GM21619 (cell line): ENCODE measurements around the gene CNDP2.
A peak's percentile ranks its signal among the peaks of the same experiment; 100 is the strongest.

Source experiments
- ATAC-seq: cut with Tn5 transposase; IDR thresholded peaks from one replicate; pipeline ENCODE4 v1.9.1; 2021; ENCODE audit not compliant: unreplicated experiment

CNDP2 gene

GRCh38 chr18:74533666-74534065, 37.5 kb downstream of the CNDP2 start:
- ATAC-seq: no peak

GRCh38 chr18:74534150-74534969, 38.2 kb downstream of the CNDP2 start, which contains the start of gene CNDP1:
Gene CNDP1 (plus strand): TSS chr18:74534500. CDS start chr18:74534668, 168 bp downstream.
- no peak for ATAC-seq

- ATAC-seq: no peak
Measured at GRCh38 chr18:74534981-74535649, 39.0 kb downstream of the CNDP2 start.

GRCh38 chr18:74539289-74539688, 43.1 kb downstream of the CNDP2 start:
- ATAC-seq: no peak

GRCh38 chr18:74540652-74541421, 44.7 kb downstream of the CNDP2 start:
- ATAC-seq: no peak

- ATAC-seq: no peak
Measured at GRCh38 chr18:74541703-74542555, 45.8 kb downstream of the CNDP2 start.

- ATAC-seq: no peak
Measured at GRCh38 chr18:74544898-74545297, 48.7 kb downstream of the CNDP2 start.

- ATAC-seq: no peak
Measured at GRCh38 chr18:74546007-74546406, 49.8 kb downstream of the CNDP2 start.

- ATAC-seq: no peak
Measured at GRCh38 chr18:74546751-74547530, 50.8 kb downstream of the CNDP2 start.

GRCh38 chr18:74547860-74548259, 51.7 kb downstream of the CNDP2 start:
- ATAC-seq: no peak

GRCh38 chr18:74549591-74550104, 53.5 kb downstream of the CNDP2 start:
- ATAC-seq: no peak

- no peak for ATAC-seq
Measured at GRCh38 chr18:74550886-74551285, 54.7 kb downstream of the CNDP2 start.

- no peak for ATAC-seq
Measured at GRCh38 chr18:74551452-74551851, 55.3 kb downstream of the CNDP2 start.

GRCh38 chr18:74551936-74552555, 55.9 kb downstream of the CNDP2 start:
- peak; percentile 98 for ATAC-seq

GRCh38 chr18:74556126-74556525, 60.0 kb downstream of the CNDP2 start:
- ATAC-seq: no peak

GRCh38 chr18:74558096-74558495, 61.9 kb downstream of the CNDP2 start:
- ATAC-seq: no peak

GRCh38 chr18:74562131-74562730, 66.1 kb downstream of the CNDP2 start:
- no peak for ATAC-seq

- no peak for ATAC-seq
Measured at GRCh38 chr18:74562775-74563174, 66.6 kb downstream of the CNDP2 start.

- no peak for ATAC-seq
Measured at GRCh38 chr18:74563999-74564398, 67.8 kb downstream of the CNDP2 start.
